Measurements from ENCODE around the gene ZNF747.

ZNF747 gene

GRCh38 chr16:30515275-30515674, 19.4 kb downstream of the ZNF747 start:
- H3K4me3 ChIP-seq (ENCODE audit: low read length) = no peak overlapping the region
- TF ChIP-seq CTCF (conservative IDR thresholded peaks at IDR 0.05; ENCODE audit: low read length) = no peak
- DNase-seq (ENCODE audit: low read depth) = no peak

- H3K4me3 ChIP-seq (ENCODE audit: low read length) = no peak overlapping the region
- DNase-seq (ENCODE audit: low read depth) = no peak
- no peak for TF ChIP-seq CTCF (conservative IDR thresholded peaks at IDR 0.05; ENCODE audit: low read length)
Observed at GRCh38 chr16:30511509-30511908, 23.1 kb downstream of the ZNF747 start.

- no peak for DNase-seq (ENCODE audit: low read depth)
- TF ChIP-seq CTCF (conservative IDR thresholded peaks at IDR 0.05; ENCODE audit: low read length) = no peak
- no peak overlapping the region for H3K4me3 ChIP-seq (ENCODE audit: low read length)
Observed at GRCh38 chr16:30510376-30510938, 24.2 kb downstream of the ZNF747 start.

GRCh38 chr16:30509081-30509765, 25.4 kb downstream of the ZNF747 start:
- DNase-seq (ENCODE audit: low read depth) = no peak
- no peak overlapping the region for H3K4me3 ChIP-seq (ENCODE audit: low read length)
- no peak for TF ChIP-seq CTCF (conservative IDR thresholded peaks at IDR 0.05; ENCODE audit: low read length)

- DNase-seq (ENCODE audit: low read depth) = no peak
- no peak for TF ChIP-seq CTCF (conservative IDR thresholded peaks at IDR 0.05; ENCODE audit: low read length)
Observed at GRCh38 chr16:30503403-30504296, 31.0 kb downstream of the ZNF747 start.

GRCh38 chr16:30499284-30499683, 35.4 kb downstream of the ZNF747 start:
- DNase-seq (ENCODE audit: low read depth) = no peak
- H3K4me3 ChIP-seq (ENCODE audit: low read length) = no peak overlapping the region
- TF ChIP-seq CTCF (conservative IDR thresholded peaks at IDR 0.05; ENCODE audit: low read length) = no peak

More at GRCh38 chr16:30503403-30504296, 31.0 kb downstream of the ZNF747 start:
- H3K4me3 ChIP-seq (ENCODE audit: low read length) = no peak overlapping the region

All from AG10803 (cell line).